Subcutaneous adipose tissue (tissue), 4 donors: ENCODE data around the gene SLC43A2. TPM values are rescaled to one million over a fixed set of nuclear protein-coding genes. Genes with fewer than 3 reads are reported as not detected.

Experiments used
- CTCF ChIP-seq: fragments of 450-650 bp; IDR thresholded peaks from one replicate; pipeline ENCODE4 v1.5.1; 2016; ENCODE audit warnings: low read depth, mild to moderate bottlenecking, control low read depth, antibody characterized with exemption, moderate library complexity
- total RNA-seq, 4 donors: library from RNA; depleted of rRNA; stranded (reverse); fragments of >200 nt; gene quantifications; one replicate each; pipeline ENCODE4 v1.1.0, GENCODE V29; 2016

SLC43A2 gene
- total RNA-seq, 4 donors from 2014 or later = 7.3 to 25.6 (median 16.7) TPM

GRCh38 chr17:1611715-1612114 lies 16.9 kb downstream of the SLC43A2 start:
- no peak for TF ChIP-seq CTCF

GRCh38 chr17:1608676-1609075 lies 20.0 kb downstream of the SLC43A2 start:
- no peak for TF ChIP-seq CTCF

GRCh38 chr17:1607971-1608320 lies 20.7 kb downstream of the SLC43A2 start:
- no peak for TF ChIP-seq CTCF

GRCh38 chr17:1606352-1606985 lies 22.2 kb downstream of the SLC43A2 start:
- no peak for TF ChIP-seq CTCF

GRCh38 chr17:1605681-1606351 lies 22.8 kb downstream of the SLC43A2 start:
- no peak for TF ChIP-seq CTCF

- no peak for TF ChIP-seq CTCF
Observed at GRCh38 chr17:1604831-1605528, 23.7 kb downstream of the SLC43A2 start.

GRCh38 chr17:1601571-1601970 lies 27.1 kb downstream of the SLC43A2 start:
- TF ChIP-seq CTCF = no peak
